Activated T-cell treated with anti-CD3 and anti-CD28 coated beads, Interleukin-2, amount 50 U/mL, for 4 hours (primary cell): ENCODE data around the gene FLNB. TPM values are rescaled to one million over a fixed set of nuclear protein-coding genes. Genes with fewer than 3 reads are reported as not detected.

ENCODE experiments used
- ATAC-seq, 2 donors: fragments of 200-7000 bp; cut with Tn5 transposase; one replicate each; pipeline ENCODE4 v1.10.0; 2021
- DNase-seq: peaks from one replicate; pipeline ENCODE4 v3.0.0-alpha.2; 2020
- H3K27me3 Mint-ChIP-seq: one replicate; pipeline ENCODE4 v1.8.0; 2021; ENCODE audit warnings: low read depth, mixed read lengths
- H3K36me3 Mint-ChIP-seq: one replicate; pipeline ENCODE4 v1.8.0; 2022; ENCODE audit warnings: mixed read lengths; ENCODE audit not compliant: insufficient read depth
- H3K4me1 Mint-ChIP-seq: one replicate; pipeline ENCODE4 v1.8.0; 2021; ENCODE audit warnings: low read depth, mixed read lengths
- H3K4me3 Mint-ChIP-seq: one replicate; pipeline ENCODE4 v1.8.0; 2021; ENCODE audit warnings: mild to moderate bottlenecking, moderate library complexity, mixed read lengths
- H3K9me3 Mint-ChIP-seq: one replicate; pipeline ENCODE4 v1.8.0; 2021; ENCODE audit warnings: mixed read lengths
- total RNA-seq, 3 donors: library from RNA; stranded (reverse); gene quantifications; one replicate each; pipeline ENCODE4 v1.2.1, GENCODE V29; 2021

The FLNB gene
- total RNA-seq, 3 donors from 2014 or later, result 16.4 to 23.4 (median 19.4) TPM

- no peak overlapping the region for H3K4me3 Mint-ChIP-seq
- H3K36me3 Mint-ChIP-seq, result peaks cover 28% of the 10 kb centered on the region
- no peaks in the 10 kb centered on the region for H3K9me3 Mint-ChIP-seq
- H3K4me1 Mint-ChIP-seq, result no peaks in the 10 kb centered on the region
- ATAC-seq (no peak), DNase-seq (no peak)
- no peaks in the 10 kb centered on the region for H3K27me3 Mint-ChIP-seq
Measured at GRCh38 chr3:58153371-58153770, 145.1 kb downstream of the FLNB start.

DNA sequence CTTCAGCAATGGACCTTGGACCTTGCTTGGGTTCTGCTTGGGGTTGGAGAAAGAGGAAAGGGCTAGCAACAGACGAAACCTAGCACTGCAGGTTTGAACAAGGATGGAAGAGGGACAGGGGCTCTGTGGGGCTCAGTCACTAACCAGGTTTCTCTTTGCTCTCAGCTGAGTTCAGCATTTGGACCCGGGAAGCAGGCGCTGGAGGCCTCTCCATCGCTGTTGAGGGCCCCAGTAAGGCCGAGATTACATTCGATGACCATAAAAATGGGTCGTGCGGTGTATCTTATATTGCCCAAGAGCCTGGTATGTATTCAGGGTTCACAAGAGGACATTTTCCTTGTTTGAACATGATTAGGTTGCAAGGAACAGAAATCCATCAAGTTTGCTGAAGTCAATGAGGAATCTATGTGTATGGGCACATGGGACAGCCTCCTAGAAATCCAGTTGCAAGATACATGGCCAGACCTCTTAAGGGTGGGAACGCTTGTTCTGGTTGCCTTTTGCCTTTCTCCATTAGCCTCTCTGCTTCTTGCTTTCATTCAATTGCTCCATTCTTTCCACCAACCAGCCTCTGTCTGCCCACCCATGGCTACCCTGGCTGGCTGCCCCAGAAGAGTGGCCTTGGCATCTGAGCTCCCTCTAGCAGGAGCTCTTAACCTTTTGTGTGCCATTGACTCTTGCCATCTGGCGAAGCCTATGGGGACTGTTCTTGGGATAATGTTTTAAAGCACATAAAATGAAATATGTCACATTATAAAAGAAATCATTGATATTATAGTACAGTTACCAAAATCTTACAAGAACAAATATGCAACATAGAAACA, 146.6 kb downstream of the FLNB start:
- no peaks in the 10 kb centered on the region for H3K27me3 Mint-ChIP-seq
- no peaks in the 10 kb centered on the region for H3K4me1 Mint-ChIP-seq
- H3K4me3 Mint-ChIP-seq, result no peak overlapping the region
- ATAC-seq (no peak), DNase-seq (no peak)
- no peaks in the 10 kb centered on the region for H3K9me3 Mint-ChIP-seq
- peaks cover 18% of the 10 kb centered on the region for H3K36me3 Mint-ChIP-seq

DNA sequence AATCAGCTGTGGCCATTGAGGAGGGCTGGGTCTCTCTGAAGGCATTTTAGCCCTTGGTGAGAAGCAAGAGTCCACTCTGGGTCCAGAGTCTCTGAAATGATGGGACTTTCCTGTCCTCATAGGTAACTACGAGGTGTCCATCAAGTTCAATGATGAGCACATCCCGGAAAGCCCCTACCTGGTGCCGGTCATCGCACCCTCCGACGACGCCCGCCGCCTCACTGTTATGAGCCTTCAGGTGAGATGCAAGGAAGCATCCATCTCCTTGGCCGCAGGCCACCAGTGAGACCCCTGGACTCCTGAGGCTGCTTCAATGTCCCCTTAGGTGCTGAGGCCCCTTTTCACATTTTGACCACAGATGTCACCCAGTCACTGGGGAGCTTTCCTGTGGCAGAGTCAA, 147.6 kb downstream of the FLNB start:
- Mint-ChIP-seq H3K4me1 (no peaks in the 10 kb centered on the region), H3K4me3 (no peak overlapping the region), H3K9me3 (no peaks in the 10 kb centered on the region), H3K27me3 (no peaks in the 10 kb centered on the region), H3K36me3 (peaks cover 24% of the 10 kb centered on the region)
- no peak for ATAC-seq
- DNase-seq, result no peak

DNA sequence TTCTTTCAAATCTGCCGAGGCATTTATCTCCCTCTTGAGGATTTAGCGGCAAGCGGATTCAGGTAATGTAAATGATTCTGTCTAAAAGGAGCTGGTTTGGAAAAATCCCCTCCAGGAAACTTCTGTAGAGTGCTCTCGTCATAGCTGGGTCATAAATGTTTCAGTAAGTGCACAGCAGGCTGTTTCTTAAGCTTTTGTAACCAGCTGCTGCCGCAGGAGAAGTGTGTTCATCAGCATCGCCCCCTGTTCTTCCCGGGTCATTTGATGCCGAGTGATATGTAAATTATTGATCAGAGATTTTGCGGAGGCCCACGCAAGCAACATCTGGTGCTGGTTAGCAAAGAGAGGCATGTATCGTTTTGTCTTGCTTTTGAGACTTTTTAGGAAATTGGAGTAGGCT, 149.5 kb downstream of the FLNB start:
- no peaks in the 10 kb centered on the region for H3K9me3 Mint-ChIP-seq
- no peaks in the 10 kb centered on the region for H3K27me3 Mint-ChIP-seq
- no peaks in the 10 kb centered on the region for H3K4me1 Mint-ChIP-seq
- no peak overlapping the region for H3K4me3 Mint-ChIP-seq
- peaks cover 30% of the 10 kb centered on the region for H3K36me3 Mint-ChIP-seq
- no peak for ATAC-seq
- no peak for DNase-seq

GRCh38 chr3:58158442-58159153, 150.4 kb downstream of the FLNB start:
- Mint-ChIP-seq H3K9me3 (no peaks in the 10 kb centered on the region), H3K36me3 (peaks cover 31% of the 10 kb centered on the region), H3K27me3 (no peaks in the 10 kb centered on the region), H3K4me3 (no peak overlapping the region), H3K4me1 (no peaks in the 10 kb centered on the region)
- DNase-seq (no peak), ATAC-seq (no peak)

DNA sequence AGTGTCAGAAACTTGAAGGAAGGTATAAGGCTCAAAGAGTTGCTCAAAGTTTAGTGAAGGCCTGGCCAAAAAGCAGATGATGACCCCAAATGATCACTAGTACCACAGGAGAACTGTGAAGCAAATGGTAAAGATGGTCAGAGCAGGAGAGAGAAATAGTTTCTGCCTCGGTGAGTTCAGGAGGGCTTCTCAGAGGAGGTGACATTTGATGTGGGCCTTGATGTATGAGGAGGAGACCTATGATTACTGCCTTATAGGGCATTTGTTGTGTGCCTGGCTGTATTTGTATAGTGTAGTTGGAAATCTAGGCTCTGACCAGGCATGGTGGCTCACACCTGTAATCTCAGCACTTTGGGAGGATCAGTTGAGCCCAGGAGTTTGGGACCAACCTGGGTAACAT, 152.2 kb downstream of the FLNB start:
- DNase-seq (no peak), ATAC-seq (no peak)
- no peak overlapping the region for H3K4me3 Mint-ChIP-seq
- no peaks in the 10 kb centered on the region for H3K9me3 Mint-ChIP-seq
- no peaks in the 10 kb centered on the region for H3K4me1 Mint-ChIP-seq
- H3K36me3 Mint-ChIP-seq, result peaks cover 33% of the 10 kb centered on the region
- H3K27me3 Mint-ChIP-seq, result no peaks in the 10 kb centered on the region

DNA sequence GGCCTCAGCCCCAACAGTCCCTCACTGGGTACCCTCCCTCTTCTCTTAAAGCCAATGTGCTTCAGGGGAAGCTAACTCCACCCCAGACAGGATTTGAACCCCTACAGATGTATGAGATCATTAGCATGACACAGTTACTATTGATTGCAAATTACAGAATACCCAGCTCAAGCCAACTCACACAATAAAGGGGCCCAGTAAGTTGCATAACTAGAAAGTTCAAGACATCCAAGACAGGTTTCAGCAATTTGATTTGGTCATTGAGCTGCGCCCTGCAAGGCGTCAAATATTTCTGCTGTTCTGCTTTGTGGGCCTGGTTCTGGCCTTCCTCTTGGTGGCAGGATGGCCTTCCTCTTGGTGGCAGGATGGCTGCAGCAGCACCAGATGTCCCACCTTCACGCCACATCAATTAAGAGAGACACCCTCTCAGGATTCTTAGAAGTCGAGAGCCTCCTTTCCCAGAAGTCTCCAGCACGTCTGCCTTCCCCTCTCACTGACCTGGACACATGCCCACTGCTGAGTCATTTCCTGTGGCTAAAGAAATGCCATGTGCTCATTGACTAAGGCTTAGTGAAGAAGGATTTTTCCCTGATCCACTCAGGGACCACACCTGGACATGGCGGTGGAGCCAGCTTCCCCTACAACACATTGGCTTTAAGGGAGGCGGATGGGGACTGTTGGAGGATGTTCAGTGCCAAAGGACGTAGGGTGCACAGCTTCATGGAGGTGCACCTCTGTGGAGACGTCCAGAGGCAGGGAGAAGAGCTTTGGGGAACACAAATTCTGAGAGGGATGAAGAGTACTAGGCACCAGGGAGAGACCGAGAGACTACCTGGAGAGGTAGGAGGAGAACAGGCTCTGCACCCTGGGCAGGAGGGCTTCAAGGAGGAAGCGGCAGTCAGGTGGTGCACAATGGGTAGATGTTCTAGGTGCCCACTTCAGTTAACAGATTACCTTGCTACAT, 153.5 kb downstream of the FLNB start:
- Mint-ChIP-seq H3K4me1 (no peaks in the 10 kb centered on the region), H3K9me3 (no peaks in the 10 kb centered on the region), H3K4me3 (no peak overlapping the region), H3K36me3 (peaks cover 33% of the 10 kb centered on the region), H3K27me3 (no peaks in the 10 kb centered on the region)
- DNase-seq, result no peak
- ATAC-seq, result no peak

- Mint-ChIP-seq H3K9me3 (no peaks in the 10 kb centered on the region), H3K4me1 (no peaks in the 10 kb centered on the region), H3K4me3 (no peak overlapping the region), H3K27me3 (no peaks in the 10 kb centered on the region), H3K36me3 (peaks cover 33% of the 10 kb centered on the region)
- DNase-seq (no peak), ATAC-seq (no peak)
Measured at GRCh38 chr3:58163234-58163633, 155.0 kb downstream of the FLNB start.

GRCh38 chr3:58164199-58164879, 156.1 kb downstream of the FLNB start:
- H3K9me3 Mint-ChIP-seq, result no peaks in the 10 kb centered on the region

DNA sequence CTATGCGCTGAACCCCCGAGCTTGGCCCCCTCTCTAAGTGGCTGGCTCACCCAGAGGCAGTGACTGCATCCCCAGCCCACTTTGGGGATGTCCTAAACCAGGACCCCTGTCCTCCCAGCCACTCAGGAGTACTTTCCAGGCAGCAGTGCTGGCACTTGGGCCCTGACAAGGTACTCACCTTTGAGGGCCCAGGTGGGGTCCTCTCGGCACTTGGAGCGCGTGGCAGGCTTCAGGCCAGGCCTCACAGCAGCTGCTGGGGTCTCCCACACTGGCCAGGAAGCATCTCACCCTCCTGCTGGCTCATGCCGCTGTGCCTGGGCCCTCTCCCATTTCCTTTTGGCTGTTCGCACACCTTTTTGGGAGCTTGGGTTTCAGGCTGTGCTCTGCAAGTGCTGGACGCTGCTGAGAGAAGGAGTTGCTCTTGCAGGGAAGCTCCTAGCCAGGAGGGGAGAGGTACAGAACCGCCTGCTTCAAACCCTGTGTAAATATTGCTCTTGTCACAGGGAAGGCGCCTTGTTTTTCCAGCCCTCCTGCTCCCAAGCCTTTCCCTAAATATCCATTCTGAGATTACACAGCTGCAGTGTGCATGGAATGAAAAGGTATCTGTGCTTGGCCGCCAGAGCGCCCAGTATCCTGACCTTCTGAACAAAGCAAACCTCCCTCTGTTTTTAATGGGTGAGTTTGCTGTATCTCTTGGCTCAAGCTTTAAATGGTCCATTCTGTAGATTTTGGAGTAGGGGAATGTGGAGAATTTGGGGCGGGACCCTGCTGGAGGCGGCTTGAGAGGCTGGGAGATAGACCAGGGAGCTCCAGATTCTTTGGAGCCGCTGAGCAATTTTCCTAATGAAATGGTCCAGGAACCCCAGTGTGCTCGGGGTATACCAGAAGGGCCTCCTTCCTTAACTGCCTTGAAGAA, 156.9 kb downstream of the FLNB start:
- Mint-ChIP-seq H3K36me3 (peaks cover 31% of the 10 kb centered on the region), H3K27me3 (no peaks in the 10 kb centered on the region), H3K4me3 (no peak overlapping the region), H3K9me3 (no peaks in the 10 kb centered on the region), H3K4me1 (no peaks in the 10 kb centered on the region)
- DNase-seq (no peak), ATAC-seq (no peak)

More at GRCh38 chr3:58164199-58164879, 156.1 kb downstream of the FLNB start:
- DNase-seq (no peak), ATAC-seq (no peak)
- H3K4me3 Mint-ChIP-seq, result no peak overlapping the region
- peaks cover 30% of the 10 kb centered on the region for H3K36me3 Mint-ChIP-seq
- no peaks in the 10 kb centered on the region for H3K4me1 Mint-ChIP-seq
- no peaks in the 10 kb centered on the region for H3K27me3 Mint-ChIP-seq

DNA sequence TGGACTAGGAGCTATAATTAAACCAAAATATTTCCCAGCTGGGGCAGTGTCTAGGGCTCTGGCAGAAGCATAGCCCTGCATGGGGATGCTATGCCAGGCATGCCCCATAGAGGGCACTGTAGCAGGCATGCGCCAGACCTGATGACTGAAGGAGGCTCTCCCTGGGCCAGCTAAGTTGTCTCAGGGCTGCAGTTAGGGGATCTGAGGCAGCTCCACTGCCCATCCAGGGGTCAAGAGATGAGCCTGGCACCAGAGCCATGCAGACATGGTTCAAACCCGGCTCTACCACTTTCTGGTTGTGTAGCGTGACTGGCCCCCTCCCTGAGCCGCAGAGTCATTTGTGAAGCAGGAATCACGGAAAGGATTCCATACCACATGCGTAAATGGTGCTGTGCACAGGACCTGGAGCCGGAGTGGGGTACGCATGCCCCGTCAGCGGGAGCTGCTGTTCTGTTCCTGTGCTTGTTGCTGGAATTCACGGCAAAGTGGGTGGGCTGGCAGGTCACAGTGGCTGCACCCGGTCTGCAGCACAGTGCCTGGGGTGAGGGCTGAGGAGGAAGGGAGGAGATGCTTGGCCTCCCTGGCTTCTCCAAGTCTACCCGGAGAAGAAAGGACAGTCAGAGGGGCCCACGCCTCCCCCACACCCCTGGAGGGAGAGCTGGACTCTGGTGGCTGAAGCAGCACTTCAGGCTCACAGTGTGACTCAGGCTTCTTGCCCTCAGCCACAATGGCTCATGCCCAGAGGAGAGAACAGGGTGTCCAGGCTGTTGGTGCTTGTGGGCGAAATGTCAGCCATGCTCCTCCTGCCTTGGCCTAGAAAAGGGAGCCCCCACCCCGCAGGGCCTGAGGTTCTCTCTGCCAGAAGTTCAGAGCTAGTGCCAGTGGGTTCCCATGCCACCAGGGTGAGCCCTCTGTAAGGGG, 159.5 kb downstream of the FLNB start:
- no peaks in the 10 kb centered on the region for H3K4me1 Mint-ChIP-seq
- DNase-seq (peak; percentile 41), ATAC-seq (peak; percentile 84 to 86)
- no peaks in the 10 kb centered on the region for H3K9me3 Mint-ChIP-seq
- H3K4me3 Mint-ChIP-seq, result no peak overlapping the region
- H3K27me3 Mint-ChIP-seq, result no peaks in the 10 kb centered on the region
- peaks cover 14% of the 10 kb centered on the region for H3K36me3 Mint-ChIP-seq

DNA sequence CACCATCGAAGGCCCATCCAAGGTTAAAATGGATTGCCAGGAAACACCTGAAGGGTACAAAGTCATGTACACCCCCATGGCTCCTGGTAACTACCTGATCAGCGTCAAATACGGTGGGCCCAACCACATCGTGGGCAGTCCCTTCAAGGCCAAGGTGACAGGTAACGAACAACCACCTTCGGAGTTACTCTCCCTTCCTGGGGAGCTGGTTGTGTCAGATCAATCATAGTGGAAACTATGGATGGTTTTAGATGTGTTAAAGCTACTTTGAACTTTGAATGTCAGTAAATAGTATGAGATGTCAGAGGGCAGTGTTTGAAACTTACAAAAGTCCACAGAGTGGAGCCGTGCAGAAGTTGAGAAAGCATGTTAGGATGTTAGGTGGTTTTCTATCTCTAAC, 160.3 kb downstream of the FLNB start:
- no peaks in the 10 kb centered on the region for H3K4me1 Mint-ChIP-seq
- H3K9me3 Mint-ChIP-seq, result no peaks in the 10 kb centered on the region
- no peak overlapping the region for H3K4me3 Mint-ChIP-seq
- H3K36me3 Mint-ChIP-seq, result peaks cover 10% of the 10 kb centered on the region
- DNase-seq (no peak), ATAC-seq (no peak)
- no peaks in the 10 kb centered on the region for H3K27me3 Mint-ChIP-seq
